ENCODE data around the gene PRMT7. TPM values are rescaled to one million over a fixed set of nuclear protein-coding genes. Genes with fewer than 3 reads are reported as not detected.

PRMT7 gene
- total RNA-seq, 4 donors from 2014 or later = 22.3 to 56.7 (median 35.8) TPM

DNA sequence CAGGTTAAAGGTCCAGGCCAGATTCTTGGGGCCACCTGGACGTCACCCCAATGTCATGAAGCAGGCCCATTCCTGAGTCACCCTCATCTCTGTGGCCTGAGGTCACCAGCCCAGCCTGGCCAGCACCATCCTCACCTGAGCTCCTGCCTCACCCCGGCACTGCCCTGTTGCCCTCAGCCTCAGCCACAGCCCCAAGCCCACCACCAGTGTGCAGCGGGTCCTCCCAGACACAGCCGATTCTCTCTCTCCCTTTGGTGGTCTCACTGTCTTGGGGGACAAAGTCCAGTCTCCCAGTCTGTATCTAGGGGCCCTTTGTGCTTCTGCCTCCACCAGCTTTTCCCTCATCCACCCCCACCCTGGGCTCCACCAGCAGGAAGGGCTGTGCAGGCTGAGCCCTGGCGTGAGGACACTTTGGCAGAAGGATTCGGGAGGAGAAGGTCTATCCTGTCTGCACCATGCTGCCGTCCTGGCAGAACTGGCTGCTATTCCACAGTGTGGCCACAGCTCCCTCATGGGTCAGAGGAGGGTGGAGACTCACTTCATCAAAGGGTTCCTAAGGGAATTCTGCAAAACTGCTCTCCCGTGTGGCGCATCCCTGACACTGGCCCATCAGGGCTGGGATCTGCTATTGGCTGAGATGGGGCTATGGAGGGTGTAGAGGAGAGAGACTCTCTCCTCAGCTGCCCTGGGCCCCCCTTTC, 64.3 kb downstream of the PRMT7 start:
- TF ChIP-seq, protein P1, sequence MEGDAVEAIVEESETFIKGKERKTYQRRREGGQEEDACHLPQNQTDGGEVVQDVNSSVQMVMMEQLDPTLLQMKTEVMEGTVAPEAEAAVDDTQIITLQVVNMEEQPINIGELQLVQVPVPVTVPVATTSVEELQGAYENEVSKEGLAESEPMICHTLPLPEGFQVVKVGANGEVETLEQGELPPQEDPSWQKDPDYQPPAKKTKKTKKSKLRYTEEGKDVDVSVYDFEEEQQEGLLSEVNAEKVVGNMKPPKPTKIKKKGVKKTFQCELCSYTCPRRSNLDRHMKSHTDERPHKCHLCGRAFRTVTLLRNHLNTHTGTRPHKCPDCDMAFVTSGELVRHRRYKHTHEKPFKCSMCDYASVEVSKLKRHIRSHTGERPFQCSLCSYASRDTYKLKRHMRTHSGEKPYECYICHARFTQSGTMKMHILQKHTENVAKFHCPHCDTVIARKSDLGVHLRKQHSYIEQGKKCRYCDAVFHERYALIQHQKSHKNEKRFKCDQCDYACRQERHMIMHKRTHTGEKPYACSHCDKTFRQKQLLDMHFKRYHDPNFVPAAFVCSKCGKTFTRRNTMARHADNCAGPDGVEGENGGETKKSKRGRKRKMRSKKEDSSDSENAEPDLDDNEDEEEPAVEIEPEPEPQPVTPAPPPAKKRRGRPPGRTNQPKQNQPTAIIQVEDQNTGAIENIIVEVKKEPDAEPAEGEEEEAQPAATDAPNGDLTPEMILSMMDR (IDR thresholded peaks at IDR 0.05) = no peak
- no peak for ATAC-seq (ENCODE audit: low FRiP score)
- DNase-seq (ENCODE audit: low spot score) = no peak

DNA sequence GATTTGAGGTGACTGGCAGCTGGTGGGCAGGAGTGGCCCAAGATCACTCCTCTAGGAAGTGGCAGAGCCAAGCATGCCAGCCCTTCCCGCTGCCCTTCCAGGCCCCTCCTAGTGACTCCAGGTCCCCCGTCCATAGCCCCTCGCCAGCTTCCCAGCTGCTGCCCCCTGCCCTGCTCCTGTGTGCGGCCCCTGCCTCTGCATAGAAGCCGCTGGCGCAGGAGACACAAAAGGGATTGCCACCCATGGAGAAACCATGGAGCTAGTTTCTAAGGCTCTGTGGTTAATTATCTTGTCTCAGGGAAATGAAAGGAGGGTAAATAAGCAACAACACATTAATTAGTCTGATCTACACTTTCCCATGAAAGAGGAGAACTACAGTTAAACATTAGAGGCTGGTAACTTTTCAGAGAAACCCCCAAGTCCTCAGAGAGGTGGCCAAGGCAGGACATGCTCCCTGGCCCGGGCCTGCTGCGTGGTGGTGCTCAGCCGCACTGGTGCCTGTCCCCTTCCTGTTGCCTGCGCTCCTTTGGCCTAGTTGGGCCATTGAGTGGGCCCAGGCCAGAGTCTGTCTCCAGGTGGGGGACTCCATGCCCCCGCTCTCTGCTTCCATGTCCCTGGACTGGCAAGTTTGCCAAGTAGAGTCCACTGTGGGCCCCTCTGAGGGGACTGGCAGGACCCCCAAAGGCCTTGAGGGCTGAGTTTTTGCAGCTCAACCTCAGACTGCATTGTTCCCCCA, 65.2 kb downstream of the PRMT7 start:
- ATAC-seq (ENCODE audit: low FRiP score) (no peak), DNase-seq (ENCODE audit: low spot score) (no peak)
- TF ChIP-seq, protein P1 (IDR thresholded peaks at IDR 0.05) = no peak

DNA sequence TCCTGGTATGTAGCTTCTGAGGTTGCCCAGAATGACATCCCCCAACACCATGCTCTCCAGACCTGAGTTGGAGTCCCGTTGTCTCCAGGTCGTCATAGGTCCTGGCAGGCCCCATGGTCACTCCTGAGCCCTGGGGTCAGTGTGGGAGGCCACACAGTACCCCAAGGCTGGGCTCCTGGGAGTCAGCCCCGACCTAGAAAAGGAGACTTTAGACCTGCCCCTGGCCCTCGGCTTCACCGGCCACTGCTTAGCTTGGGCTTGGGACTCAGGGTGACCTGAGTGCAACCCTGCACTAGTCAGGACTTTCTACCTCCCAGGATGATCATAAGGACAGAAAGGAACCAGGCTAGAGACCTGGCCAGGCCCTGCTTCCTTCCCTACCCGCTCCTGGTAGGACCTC, 65.8 kb downstream of the PRMT7 start:
- TF ChIP-seq, protein P1 (IDR thresholded peaks at IDR 0.05) = no peak
- no peak for DNase-seq (ENCODE audit: low spot score)
- no peak for ATAC-seq (ENCODE audit: low FRiP score)

DNA sequence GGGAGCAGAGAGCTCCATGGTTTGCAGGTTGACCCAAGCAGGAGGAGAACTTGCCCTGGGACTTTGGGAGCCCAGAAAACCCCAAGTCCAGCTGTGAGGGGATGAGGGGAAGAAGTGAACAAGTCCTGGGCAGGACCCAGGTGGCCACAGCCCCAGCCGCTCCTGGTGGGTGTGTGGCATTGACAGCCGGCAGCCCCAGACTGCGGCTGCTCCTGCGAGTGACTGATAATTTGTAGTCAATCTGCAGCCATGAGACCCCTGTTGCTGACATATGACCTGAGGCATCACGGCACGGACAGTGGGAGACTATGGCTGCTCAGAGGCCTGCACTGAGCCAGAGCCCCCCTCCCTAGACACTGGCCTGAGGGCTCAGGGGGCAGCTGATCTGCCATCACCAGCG, 66.4 kb downstream of the PRMT7 start:
- TF ChIP-seq, protein P1 (IDR thresholded peaks at IDR 0.05) = no peak
- DNase-seq (ENCODE audit: low spot score) (no peak), ATAC-seq (ENCODE audit: low FRiP score) (no peak)

DNA sequence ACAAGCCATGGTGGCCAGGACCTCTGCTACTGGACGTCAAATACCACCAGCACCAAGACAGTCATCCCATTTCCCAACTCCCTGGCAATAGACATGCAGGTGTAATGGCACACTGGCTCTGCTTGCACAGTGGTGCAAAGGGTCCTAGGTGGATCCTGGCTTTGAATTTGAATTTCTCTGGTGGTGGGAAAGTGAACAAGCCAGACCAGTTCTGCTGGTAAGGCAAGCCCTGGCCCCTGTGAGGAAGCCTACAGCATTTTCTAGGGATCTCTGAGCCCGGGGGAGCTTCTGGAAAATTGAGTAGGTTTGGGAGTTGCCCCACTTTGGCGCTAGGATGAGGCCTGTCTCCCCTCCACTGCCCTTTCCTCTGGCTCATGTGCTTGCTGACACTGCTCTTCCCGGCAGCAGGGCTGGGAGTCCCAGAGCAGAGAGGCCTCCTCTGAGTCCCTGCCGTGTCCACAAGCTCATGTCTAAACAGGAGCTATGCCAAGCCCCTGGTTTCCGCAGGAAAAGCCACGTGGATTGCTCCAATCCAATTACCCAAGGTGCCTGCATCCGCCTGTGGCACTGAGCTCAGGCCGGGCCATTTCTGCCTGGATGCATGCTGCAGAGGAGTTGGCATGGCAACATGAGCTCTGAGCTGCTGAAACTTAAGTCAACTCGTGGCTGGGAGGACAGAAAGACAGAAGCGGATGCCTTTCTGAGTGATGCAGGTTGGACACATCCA, 67.0 kb downstream of the PRMT7 start:
- ATAC-seq (ENCODE audit: low FRiP score) = no peak

DNA sequence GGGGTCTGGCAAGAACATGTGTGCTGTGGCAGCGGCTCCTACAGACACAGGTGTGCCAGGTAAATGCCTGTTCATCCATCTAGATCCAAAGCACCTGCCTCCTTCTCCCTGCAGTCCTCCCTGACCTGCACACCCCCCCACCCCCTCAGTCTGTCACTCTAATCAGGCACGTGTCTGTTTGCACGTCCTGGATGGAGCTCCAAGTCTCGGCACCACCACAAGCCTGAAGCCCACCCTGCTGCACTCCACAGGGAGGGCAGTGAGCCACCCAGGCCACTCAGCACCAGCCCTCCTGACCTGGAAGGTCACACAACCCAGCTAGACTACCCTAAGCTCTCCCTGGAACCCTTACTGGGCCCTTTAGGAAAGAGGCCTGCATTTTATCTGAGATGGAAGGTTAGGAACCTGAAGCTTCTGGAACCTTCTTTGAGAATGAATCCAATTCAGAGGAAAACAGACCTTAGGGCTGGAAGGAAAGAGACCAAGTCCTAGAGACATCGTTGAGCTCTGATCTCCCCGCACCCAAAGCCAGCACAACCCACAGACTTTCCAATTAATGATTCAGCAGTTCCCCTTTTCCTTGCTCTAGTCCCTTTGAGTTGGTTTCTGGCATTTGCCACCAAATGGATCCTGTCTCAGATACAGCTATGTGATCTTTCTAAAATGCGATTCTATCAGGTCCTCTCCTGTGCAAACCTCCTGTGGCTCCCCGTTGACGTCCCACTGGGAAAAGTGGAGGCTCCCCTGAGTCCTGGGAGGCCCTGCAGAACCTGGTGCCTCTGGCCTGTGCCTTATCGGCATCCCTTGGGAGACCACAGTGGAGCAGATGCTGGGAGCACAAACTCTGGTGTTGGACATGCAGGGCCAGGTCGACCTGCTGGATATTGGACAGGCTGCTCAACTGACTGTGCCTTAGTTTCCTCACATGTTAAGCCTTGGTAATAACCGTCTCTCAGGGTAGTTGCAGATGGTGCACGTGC, 67.9 kb downstream of the PRMT7 start:
- ATAC-seq (ENCODE audit: low FRiP score) (no peak), DNase-seq (ENCODE audit: low spot score) (no peak)
- TF ChIP-seq, protein P1 (IDR thresholded peaks at IDR 0.05) = no peak

More for the DNA sequence above, 67.0 kb downstream of the PRMT7 start:
- TF ChIP-seq, protein P1 (IDR thresholded peaks at IDR 0.05) = no peak
- DNase-seq (ENCODE audit: low spot score) = no peak
